Brain pericyte (primary cell): ENCODE results near the gene VPS26C.
"Not testable (repeated sequence)": the region's sequence is repeated elsewhere in the genome, so short reads cannot be mapped to it uniquely, and the experiment has no call there.

ENCODE experiments used
- DNase-seq: peaks from one replicate; pipeline ENCODE4 v3.0.0-alpha.2; 2012; ENCODE audit warnings: low read depth, low spot score

Gene VPS26C

DNA sequence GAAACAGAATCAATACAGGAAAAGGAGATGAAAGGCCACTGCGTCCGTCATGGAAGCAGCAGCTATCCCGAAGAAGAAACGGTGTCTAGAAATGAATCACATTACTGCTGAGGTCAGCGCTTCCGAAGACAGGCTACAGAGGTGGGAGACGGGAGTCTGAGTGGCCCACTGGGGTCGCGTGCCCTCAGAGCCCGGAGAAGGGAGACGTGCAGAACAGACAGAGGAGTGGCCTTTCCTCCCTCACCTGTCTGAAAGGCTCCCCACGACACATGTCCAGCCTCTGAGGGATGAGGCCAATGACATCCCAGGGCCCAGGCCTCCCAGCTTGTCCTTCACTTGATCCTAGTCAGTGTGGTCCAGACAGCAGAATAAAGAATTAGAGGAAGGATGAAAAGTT is 35.9 kb downstream of the VPS26C start:
- no peak for DNase-seq

DNA sequence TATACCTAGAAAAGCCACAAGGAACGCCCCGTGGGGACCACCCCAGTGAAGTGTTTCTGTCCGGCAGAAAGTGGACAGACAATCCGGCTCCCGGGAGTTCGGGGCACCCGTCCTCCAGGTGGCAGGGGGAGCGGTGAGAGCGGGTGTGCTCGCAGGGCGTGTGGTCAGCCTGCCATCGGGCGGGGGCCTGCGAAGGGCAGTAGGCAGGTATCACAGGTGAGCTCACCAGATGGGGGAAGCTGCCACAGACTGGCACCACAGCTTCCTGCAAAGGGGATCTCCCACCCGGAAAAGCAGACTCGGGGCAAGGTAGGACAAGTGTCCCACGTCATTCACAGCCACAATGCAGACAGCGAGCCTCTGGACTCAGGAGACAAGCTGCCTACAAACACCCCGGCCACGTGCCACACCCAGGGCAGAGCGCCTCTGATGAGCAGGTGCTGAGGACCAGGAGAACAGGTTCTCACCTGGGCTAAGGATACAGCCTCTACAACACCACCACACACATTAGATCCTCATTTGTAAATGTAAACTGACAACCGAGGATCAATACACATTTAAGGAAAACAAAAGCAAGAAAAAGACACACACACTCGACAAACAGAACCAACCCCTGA is 36.4 kb downstream of the VPS26C start:
- DNase-seq: no peak

DNA sequence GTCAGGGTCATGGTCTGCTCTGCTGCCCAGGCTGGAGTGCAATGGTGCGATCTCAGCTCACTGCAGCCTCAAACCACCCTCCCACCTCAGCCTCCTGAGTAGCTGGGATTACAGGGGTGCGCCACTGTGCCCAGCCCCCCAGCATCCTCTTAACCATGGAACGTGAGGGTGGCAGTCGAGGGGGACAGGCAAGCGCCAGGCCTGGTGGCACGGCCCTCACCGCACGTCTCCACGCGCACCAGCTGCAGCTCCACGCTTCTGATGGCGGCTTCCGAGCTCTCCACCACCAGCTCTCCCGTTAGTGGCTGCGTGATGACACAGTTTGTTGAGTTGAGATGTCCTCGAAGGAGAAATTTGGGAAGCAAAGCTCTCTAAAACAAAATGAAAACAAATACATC is 39.1 kb downstream of the VPS26C start:
- no peak for DNase-seq

DNA sequence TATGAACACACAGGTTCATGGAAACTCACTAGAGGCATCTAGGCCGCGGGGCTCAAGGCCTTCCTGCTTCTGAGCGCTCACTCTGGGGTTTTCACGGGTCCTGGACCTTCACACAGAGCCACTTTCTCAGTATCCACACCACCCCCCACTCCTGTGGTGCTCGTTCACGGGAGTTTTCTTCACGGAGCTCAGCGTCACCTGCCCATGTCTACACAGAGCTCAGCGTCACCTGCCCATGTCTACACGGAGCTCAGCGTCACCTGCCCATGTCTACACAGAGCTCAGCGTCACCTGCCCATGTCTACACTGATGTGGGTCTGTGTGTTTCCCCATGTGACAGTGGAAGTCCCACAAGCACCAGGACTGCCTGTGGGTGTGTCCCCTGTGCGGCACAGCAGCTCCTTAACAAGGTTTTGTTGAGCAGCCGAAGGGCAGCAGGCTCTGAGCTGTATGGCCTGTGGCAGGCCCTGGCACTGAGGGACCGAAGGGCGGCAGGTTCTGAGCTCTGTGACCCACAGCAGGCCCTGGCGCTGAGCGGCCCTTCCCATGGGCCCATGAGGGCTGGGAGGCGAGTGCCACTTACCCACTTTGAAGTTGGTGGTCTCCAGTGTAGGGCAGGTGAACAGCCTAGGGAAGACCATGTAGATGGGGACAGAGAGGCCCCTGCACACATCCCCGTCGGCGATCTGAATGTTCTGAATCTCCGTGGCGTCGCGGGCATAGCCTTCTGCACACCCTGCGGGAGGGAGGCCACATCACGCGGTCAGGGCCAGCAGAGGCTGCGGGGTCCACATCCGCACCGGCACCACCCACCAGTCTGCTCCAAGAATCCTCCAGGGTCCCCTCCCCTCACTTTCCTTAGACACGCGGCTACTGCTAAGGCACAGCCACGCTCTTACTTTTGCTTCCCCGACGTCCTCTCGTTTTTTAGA is 39.8 kb downstream of the VPS26C start:
- no peak for DNase-seq

DNA sequence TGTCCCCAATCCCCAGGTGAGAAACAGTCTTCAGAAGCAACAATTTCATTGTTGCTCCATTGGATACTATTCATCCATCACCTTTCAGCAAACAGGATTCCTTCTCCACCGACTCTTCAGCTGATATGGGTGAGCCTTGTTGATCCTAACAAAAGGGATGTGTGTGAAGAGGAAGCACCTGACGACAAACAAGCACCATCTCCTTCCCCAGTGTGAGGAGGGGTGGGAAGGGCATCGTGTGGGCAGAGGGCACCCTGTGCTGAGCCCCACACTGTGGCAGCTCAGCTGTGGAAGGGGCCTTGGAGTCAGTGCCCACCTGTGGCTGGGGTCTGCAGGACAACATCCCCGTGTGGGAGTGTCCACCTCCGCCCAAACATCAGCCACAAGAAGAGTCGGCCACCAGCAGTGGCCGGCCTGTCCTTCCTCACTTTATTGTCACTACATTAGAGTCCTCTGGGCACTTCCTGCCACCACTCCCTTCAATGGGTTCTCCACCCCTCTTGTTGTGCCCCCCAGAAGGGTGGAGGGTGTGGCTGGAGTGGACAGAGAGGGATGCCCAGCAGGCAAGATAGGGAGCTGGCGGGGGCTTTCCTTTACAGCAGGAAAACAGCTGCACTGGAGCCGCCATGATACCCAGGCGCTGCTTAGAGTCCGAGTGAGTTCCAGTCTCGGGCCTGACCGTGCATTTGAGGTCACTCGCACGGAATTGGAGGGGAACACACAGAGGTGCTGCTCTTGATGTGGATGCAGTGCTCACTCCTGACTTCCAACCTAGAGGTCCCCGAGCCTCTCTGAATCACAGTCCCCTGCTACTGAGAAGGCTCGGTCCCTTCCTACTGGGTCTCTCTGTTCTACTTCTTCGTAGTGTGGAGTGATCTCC is 40.9 kb downstream of the VPS26C start:
- no peak for DNase-seq

DNA sequence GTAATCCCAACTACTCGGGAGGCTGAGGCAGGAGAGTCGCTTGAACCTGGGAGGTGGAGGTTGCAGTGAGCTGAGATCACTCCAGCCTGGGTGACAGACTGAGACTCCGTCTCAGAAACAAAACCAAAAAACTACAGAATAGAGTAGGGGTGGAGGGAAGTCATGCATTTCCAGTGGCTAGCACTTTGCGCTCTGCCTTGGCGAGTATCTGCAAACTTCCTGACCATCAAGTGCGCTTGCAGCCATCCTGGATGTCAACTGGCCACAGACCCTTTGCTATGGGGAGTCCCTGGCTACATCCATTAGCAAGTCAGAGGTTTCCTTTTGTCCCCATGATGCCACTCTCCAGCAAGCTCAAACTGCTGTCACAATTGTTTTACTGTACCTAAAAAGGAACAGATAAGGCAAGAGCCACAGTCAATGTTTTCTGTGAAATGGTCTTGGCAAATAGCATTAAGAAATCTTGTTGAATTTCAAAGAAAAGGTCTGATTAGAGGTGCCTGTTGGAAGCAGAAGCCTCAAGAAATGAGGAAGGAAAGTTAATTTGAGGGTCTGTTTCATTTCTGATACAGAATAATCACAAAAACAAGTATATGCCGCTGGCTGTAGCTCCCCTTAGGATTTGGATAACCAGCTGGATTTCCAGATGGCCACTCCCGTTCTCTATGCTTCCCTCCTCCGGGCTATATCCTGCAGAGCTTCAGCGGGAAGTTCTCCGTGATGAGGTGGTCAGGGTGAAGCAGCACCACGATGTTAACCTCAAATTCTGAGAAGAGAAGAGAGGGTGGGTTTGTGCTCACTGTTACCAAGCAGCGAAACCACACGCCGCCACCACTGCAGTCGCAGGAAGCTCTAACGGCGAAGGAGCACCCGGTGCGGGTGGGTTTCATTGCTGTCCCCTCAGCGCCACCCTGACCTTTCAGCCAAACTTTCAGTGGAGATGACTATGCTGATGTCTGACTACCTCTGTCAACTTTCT is 42.0 kb downstream of the VPS26C start:
- no peak for DNase-seq

DNA sequence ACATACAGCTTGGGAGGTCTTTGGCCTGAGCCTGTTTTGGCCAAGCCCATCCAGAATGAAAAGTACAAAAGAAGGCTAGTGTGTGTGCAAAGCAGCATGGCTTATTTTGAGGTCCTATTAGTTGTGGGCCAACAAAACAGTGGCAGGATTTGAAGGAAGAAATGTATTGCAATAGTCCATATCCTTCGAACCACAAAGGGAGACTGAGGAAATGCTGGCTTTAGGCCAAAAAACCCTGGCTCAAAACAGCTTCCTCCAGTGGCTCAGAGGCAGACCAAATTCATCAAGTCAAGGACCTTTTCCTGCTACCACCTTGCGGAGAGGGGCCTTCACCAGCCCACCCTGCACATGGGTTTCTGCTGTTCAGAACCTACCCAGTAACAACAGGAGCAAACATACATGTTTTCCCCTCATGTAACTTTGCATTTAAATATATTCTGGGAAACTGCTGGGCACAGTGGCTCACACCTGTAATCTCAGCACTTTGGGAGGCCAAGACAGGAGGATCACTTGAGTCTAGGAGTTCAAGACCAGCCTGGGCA is 43.3 kb downstream of the VPS26C start:
- no peak for DNase-seq

DNA sequence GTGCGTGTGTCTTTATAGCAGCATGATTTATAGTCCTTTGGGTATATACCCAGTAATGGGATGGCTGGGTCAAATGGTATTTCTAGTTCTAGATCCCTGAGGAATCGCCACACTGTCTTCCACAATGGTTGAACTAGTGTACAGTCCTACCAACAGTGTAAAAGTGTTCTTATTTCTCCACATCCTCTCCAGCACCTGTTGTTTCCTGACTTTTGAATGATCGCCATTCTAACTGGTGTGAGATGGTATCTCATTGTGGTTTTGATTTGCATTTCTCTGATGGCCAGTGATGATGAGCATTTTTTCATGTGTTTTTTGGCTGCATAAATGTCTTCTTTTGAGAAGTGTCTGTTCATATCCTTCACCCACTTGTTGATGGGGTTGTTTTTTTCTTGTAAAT is 44.9 kb downstream of the VPS26C start:
- not testable (repeated sequence) for DNase-seq

DNA sequence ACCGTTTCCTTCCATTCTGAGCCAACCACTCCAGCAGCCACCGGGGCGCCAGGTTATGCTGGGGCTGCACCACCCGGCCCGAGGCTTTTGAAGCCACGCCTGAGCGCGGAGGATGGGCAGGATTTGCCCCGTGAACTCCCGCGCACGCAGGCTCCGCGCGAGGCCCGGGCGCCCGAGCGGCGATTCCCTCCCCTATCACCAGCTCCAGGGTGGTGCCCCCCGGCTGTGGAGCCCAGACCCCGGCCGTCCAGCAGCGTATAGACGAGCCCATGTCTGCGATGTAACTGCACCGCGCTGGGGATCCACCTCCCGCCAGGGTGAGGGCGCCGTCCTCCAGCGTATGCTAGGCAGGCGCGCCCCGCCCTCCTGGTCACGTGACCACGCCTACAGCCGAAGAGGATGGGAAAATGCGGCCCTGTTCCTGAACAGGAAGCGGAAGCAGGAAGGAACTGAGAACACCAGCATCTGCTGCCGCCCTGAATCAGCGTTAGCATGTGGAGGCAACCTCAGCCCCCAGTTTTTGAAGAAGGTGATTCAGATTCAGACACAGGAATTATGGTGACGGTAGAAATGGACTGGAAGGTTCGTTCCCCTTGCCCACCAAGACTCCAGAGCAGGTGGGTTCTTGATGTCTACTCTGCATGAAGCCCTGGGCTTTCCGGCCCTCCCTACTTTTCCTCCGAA is 46.0 kb downstream of the VPS26C start:
- DNase-seq: peak; percentile 65

DNA sequence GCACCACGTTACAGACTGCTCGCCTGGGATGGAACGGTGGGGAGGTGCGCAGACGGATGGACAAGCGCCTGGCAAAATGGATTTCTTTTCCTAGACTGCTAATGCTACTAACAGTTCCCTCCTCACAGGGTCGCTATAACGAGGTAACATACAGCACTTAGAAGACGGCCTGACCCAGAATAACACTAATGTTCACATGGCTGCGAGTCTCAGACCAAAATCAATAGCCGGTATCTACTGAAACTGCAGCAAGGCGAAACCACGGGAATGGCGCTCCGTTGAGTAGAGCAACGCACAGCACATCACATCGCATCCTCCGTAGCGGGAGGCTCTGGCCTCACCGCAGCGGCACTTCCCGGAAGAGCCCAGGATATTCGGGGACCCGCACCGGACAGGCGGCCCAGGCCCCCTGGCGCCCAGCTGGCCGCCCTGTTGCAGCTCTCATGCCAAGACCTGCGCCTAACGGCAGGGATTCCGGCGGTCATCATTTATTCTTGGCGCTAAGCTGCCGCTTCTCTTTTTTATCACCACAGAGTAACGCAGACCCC is 46.6 kb downstream of the VPS26C start:
- no peak for DNase-seq

DNA sequence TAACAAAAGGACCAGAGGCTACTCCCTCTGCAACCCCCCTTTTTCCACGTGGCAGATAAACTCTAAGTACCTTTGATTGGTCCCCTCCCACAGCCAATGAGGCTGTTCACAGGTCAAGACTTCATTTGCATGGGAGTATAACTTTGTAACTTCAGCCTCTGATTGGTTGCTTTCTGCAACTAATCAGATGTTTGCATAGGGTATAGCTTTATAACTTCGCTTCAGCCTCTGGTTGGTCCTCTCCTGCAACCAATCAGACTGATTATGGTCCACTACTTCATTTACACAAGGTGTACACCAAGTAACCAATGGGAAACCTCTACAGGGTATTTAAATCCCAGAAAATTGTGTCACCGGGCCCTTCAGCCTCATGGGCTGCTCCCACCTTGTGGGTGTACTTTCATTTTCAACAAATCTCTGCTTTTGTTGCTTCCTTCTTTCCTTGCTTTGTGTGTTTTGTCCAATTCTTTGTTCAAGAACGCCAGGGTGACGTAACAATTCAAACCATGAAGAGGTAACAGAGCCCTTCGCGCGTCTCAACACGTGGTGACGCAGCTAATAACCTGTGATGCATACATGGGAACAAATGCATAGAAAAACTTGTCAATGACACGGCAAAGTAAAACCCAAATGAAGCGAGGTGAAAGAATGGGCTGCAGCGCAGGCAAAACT is 47.2 kb downstream of the VPS26C start:
- no peak for DNase-seq

DNA sequence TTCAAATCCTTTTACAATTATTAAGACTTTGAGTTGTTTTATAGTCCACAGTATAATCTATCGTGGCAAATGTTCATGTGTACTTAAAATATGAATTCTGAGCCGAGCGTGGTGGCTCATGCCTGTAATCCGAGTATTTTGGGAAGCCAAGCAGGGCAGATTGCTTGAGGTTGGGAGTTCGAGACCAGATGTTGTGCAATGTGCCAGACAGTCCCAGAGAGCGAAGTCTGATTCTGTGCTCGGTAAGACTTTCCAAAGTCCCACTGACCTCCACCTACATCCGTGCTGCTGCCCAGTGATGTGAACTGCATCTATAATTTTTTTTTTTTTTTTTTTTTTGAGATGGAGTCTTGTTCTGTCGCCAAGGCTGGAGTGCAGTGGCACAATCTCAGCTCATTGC is 52.2 kb downstream of the VPS26C start:
- no peak for DNase-seq

DNA sequence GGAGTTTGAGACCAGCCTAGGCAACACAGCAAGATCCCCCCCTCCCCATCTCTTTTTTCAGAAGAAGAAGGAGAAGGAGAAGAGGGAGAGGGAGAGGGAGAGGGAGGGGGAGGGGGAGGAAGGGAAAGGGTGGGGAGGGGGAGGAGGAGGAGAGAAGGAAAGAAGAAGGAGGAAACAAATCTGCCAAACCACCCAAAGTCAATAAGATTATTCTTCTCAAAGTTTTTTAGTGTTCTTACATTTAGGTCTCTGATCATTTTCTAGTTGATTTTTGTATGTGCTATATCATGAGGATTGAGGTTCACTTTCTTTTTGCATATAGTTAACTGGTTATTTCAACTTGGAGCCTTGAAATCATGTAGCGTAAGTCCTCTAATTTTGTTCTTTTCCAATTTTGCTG is 56.3 kb downstream of the VPS26C start:
- no peak for DNase-seq

DNA sequence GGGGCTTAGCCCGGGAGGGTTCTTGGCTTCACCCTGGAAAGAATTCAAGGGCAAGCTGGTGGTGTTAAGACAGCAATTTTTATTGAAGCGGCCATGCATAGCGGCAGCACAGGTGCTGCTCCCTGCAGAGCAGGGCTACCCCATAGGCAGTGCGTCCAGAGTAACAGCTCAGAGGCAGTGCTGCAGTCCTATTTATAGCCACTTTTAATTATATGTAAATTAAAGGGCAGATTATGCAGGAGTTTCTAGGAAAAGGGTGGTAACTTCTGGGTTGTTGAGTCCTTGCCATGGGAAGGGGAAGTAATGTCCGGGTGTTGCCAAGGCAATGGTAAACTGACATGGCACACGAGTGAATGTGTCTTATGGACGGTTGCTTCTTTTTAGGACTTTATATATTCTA is 57.0 kb downstream of the VPS26C start:
- DNase-seq: no peak

DNA sequence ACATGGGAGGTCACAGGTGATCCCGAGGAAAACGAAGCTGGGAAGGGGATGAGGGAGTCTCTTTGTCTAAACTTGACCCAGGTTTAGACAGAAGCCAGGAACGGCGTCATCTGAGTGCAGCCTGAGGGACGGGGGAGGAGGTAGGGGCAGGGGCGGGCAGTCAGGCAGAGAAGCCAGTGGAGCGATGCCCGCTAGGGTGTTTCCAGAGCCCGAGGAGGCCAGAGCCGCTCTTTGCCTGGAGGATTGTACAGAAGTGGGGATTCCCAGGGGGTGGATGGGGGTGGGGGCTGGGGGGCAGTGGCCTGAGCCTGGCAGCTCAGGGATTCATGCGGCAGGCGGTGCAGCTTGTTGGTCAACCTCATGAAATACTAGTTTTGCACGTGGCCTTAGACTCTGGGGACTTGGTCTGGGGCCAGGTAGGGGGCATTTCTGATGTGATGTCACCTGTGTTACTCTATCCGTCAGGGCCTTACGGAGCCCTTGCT is 58.4 kb downstream of the VPS26C start:
- DNase-seq: no peak

DNA sequence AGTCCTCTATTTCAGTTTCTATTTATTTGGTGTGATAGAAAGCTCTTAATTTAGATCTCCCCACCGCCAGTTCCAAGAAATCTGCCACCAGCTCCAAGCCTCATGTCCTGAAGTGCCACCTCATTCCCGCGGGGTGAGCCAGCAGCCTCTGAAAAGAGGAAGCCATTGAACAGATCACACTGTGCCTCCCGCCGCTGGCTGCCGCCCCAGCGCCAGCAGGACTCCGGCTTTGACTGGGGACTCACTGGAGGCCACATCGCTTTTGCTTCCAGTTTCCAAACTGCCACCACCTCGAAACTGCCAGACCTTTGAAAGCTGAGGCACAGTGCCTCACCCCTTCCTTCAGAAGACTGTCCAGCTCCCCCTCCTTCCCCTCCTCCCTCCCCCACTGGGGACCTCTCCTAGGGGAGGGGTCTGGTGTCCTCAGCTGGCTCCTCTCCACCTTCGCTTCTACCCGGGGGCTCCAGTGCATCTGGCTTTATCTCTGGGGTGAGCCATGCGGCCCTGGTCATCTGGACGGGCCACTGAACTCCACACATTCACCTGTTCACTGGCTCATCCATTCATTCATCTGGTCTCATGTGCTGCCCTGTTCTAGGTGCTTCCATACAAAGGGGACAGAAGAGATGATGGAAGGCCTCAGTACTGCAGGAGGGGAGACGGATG is 58.9 kb downstream of the VPS26C start:
- no peak for DNase-seq

DNA sequence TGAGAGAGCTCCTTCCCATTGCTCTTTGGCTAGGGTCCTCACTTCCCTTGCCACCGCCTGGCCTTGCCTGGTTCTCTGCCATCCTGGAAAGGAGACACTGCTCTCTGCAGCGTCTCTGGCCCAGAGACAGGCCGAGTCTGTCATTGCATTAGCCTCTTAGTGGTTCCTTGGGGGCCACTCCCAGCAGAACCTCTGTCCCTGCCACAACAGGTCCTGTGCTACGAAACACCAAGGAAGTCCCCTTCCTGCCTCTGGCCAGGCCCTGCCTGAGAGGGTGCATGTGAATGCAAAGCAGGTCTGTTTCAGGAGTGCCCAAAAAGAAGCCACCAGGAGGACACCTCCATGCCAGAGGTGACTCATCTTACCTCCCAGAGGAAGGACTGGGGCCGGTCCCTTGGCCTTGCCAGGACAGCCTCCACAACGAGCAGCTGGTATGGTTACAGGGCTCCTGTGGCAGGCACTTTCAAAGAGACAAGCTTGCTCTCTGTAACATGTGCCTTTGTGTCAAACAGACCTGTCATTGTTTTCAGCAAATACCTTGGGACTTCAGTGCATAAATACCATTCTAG is 59.6 kb downstream of the VPS26C start:
- no peak for DNase-seq

DNA sequence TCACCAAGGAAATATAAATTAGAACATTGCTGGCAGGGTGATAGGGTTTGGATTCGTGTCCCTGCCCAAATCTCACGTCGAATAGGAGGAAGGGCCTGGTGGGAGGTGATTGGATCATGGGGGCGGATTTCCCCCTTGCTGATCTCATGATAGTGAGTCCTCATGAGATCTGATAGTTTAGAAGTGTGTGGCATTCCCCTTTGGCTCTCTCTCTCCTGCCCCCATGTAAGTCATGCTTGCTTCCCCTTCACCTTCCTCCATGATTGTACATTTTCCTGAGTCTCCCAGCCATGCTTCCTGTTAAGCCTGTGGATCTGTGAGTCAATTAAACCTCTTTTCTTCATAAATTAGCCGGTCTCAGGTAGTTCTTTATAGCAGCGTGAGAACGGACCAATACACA is 60.6 kb downstream of the VPS26C start:
- no peak for DNase-seq
